ENCODE data around the gene RELCH. TPM values are rescaled to one million over a fixed set of nuclear protein-coding genes. Genes with fewer than 3 reads are reported as not detected.

Gene RELCH
- total and polyA plus RNA-seq, 2 of the 13 experiments (the other 11 are each of a cell fraction or from before 2014, with no cell fraction given) = 5.6 to 31.7 TPM

- TF ChIP-seq, protein P1, sequence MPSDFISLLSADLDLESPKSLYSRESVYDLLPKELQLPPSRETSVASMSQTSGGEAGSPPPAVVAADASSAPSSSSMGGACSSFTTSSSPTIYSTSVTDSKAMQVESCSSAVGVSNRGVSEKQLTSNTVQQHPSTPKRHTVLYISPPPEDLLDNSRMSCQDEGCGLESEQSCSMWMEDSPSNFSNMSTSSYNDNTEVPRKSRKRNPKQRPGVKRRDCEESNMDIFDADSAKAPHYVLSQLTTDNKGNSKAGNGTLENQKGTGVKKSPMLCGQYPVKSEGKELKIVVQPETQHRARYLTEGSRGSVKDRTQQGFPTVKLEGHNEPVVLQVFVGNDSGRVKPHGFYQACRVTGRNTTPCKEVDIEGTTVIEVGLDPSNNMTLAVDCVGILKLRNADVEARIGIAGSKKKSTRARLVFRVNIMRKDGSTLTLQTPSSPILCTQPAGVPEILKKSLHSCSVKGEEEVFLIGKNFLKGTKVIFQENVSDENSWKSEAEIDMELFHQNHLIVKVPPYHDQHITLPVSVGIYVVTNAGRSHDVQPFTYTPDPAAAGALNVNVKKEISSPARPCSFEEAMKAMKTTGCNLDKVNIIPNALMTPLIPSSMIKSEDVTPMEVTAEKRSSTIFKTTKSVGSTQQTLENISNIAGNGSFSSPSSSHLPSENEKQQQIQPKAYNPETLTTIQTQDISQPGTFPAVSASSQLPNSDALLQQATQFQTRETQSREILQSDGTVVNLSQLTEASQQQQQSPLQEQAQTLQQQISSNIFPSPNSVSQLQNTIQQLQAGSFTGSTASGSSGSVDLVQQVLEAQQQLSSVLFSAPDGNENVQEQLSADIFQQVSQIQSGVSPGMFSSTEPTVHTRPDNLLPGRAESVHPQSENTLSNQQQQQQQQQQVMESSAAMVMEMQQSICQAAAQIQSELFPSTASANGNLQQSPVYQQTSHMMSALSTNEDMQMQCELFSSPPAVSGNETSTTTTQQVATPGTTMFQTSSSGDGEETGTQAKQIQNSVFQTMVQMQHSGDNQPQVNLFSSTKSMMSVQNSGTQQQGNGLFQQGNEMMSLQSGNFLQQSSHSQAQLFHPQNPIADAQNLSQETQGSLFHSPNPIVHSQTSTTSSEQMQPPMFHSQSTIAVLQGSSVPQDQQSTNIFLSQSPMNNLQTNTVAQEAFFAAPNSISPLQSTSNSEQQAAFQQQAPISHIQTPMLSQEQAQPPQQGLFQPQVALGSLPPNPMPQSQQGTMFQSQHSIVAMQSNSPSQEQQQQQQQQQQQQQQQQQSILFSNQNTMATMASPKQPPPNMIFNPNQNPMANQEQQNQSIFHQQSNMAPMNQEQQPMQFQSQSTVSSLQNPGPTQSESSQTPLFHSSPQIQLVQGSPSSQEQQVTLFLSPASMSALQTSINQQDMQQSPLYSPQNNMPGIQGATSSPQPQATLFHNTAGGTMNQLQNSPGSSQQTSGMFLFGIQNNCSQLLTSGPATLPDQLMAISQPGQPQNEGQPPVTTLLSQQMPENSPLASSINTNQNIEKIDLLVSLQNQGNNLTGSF (CRISPR knock-in tag; IDR thresholded peaks at IDR 0.05) = no peak
- no peak for TF ChIP-seq RERE (CRISPR knock-in tag; IDR thresholded peaks at IDR 0.05; ENCODE audit: low read depth)
These were observed 141.8 kb downstream of the RELCH start (continued) for GRCh38 chr18:62328586-62329525.
